ENCODE results near the gene RINL. TPM values are rescaled to one million over a fixed set of nuclear protein-coding genes. Genes with fewer than 3 reads are reported as not detected.

RINL gene
- total RNA-seq, 1 experiment from 2014 or later: 14.5 TPM

DNA sequence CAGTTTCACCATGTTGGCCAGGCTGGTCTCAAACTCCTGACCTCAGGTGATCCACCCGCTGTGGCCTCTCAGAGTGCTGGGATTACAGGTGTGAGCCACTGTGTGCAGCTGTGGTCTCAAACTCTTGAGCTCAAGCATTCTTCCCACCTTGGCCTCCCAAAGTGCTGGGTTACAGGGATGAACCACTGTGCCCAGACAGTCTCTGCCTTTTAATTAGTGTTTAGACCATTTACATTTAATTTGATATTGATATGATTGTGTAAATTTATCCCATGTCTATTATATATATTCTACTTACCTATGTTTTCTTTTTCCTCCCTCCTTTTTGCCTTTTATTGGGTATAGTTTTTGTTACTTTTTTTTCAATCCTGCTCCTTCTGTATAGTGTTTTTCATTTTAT lies 23.6 kb upstream of the RINL start (continued):
- TF ChIP-seq, protein P1, sequence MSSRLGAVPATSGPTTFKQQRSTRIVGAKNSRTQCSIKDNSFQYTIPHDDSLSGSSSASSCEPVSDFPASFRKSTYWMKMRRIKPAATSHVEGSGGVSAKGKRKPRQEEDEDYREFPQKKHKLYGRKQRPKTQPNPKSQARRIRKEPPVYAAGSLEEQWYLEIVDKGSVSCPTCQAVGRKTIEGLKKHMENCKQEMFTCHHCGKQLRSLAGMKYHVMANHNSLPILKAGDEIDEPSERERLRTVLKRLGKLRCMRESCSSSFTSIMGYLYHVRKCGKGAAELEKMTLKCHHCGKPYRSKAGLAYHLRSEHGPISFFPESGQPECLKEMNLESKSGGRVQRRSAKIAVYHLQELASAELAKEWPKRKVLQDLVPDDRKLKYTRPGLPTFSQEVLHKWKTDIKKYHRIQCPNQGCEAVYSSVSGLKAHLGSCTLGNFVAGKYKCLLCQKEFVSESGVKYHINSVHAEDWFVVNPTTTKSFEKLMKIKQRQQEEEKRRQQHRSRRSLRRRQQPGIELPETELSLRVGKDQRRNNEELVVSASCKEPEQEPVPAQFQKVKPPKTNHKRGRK (CRISPR knock-in tag; IDR thresholded peaks at IDR 0.05; ENCODE audit: borderline replicate concordance): no peak

DNA sequence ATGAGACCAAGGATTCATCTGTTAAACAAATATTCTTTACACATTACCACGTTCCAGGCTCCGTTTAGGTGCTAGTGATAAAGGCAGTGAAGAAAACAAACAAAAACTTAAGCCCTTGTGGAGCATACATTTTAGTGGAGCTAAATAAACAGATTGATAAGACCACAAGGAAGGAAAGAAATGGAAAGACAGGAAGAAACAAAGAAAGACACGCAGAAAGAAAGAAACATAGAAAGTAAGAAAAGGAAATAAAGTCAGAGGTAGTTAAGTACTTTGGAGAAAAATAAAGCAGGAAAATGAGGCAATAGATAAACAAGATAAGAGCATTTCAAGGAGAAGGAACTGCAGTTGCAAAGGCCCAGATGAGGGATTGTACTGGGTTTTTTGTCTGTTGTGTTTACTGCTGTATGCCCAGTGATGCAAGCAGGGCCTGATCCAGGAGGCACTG lies 22.7 kb upstream of the RINL start:
- peaks cover 3% of the 10 kb centered on the region for H3K36me3 Mint-ChIP-seq
- ATAC-seq: no peak
- H3K9me3 Mint-ChIP-seq: peaks cover 4% of the 10 kb centered on the region; the same call in 1 of the 2 replicates
- peak overlapping the region; percentile 18 for H3K27ac Mint-ChIP-seq
- peaks cover 23% of the 10 kb centered on the region for H3K27me3 Mint-ChIP-seq (ENCODE audit: low read depth)
- no peak for DNase-seq (ENCODE audit: low spot score)
- H3K4me1 Mint-ChIP-seq: peaks cover 12% of the 10 kb centered on the region
- ChIA-PET CTCF (interaction anchor here (0.6 to 3.0 kb wide), 12 partner anchors 11 to 176 kb away, joined by 3 to 32 read pairs (median 3); partner anchors contain the start of genes CCER2, MRPS12, RINL and SARS2), POLR2A (interaction anchor here (0.6 to 1.4 kb wide), 4 partner anchors 7 to 251 kb away, joined by 4 to 11 read pairs (median 4); no protein-coding TSS in a partner anchor)
- TF ChIP-seq IRF2 (CRISPR knock-in tag; IDR thresholded peaks at IDR 0.05; ENCODE audit: borderline replicate concordance, low read depth) (no peak), HMGXB4 (CRISPR knock-in tag; IDR thresholded peaks at IDR 0.05) (no peak), JAZF1 (CRISPR knock-in tag; IDR thresholded peaks at IDR 0.05) (no peak), ZNF219 (CRISPR knock-in tag; IDR thresholded peaks at IDR 0.05; ENCODE audit: borderline replicate concordance) (no peak), NR1H2 (CRISPR knock-in tag; IDR thresholded peaks at IDR 0.05) (no peak), ZNF263 (CRISPR knock-in tag; IDR thresholded peaks at IDR 0.05; ENCODE audit: low read depth) (no peak), OVOL2 (CRISPR knock-in tag; IDR thresholded peaks at IDR 0.05; ENCODE audit: borderline replicate concordance) (no peak)
- TF ChIP-seq, protein P1 (CRISPR knock-in tag; IDR thresholded peaks at IDR 0.05; ENCODE audit: borderline replicate concordance): no peak
- H3K4me3 Mint-ChIP-seq: peak overlapping the region; percentile 87

- Mint-ChIP-seq H3K4me3 (peak overlapping the region; percentile 87), H3K36me3 (peaks cover under 1% of the 10 kb centered on the region; the same call in 1 of the 2 replicates), H3K4me1 (peaks cover 12% of the 10 kb centered on the region), H3K9me3 (peaks cover 4% of the 10 kb centered on the region; the same call in 1 of the 2 replicates), H3K27ac (peak overlapping the region; percentile 94), H3K27me3 (ENCODE audit: low read depth) (peaks cover 24% of the 10 kb centered on the region)
- ChIA-PET CTCF (interaction anchor here (0.5 to 3.0 kb wide), 17 partner anchors 11 to 497 kb away, joined by 3 to 32 read pairs (median 3); partner anchors contain the start of genes CCER2, FAM98C, MRPS12 and RINL), POLR2A (interaction anchor here (0.6 to 1.4 kb wide), 7 partner anchors 8 to 251 kb away, joined by 3 to 11 read pairs (median 5); partner anchors contain the start of gene CCER2)
- DNase-seq (ENCODE audit: low spot score) (no peak), ATAC-seq (peak; percentile 51; the same call in 1 of the 2 replicates)
- no peak for TF ChIP-seq STAT6 (CRISPR knock-in tag; conservative IDR thresholded peaks at IDR 0.05; ENCODE audit: low read depth)
- TF ChIP-seq ZNF416 (CRISPR knock-in tag; IDR thresholded peaks at IDR 0.05): no peak
- TF ChIP-seq ZBTB21 (CRISPR knock-in tag; IDR thresholded peaks at IDR 0.05; ENCODE audit: borderline replicate concordance): no peak
- TF ChIP-seq KAT7 (CRISPR knock-in tag; IDR thresholded peaks at IDR 0.05; ENCODE audit: borderline replicate concordance): no peak
- no peak for TF ChIP-seq ATF2 (CRISPR knock-in tag; IDR thresholded peaks at IDR 0.05; ENCODE audit: borderline replicate concordance, low read depth)
- TF ChIP-seq, protein P2, sequence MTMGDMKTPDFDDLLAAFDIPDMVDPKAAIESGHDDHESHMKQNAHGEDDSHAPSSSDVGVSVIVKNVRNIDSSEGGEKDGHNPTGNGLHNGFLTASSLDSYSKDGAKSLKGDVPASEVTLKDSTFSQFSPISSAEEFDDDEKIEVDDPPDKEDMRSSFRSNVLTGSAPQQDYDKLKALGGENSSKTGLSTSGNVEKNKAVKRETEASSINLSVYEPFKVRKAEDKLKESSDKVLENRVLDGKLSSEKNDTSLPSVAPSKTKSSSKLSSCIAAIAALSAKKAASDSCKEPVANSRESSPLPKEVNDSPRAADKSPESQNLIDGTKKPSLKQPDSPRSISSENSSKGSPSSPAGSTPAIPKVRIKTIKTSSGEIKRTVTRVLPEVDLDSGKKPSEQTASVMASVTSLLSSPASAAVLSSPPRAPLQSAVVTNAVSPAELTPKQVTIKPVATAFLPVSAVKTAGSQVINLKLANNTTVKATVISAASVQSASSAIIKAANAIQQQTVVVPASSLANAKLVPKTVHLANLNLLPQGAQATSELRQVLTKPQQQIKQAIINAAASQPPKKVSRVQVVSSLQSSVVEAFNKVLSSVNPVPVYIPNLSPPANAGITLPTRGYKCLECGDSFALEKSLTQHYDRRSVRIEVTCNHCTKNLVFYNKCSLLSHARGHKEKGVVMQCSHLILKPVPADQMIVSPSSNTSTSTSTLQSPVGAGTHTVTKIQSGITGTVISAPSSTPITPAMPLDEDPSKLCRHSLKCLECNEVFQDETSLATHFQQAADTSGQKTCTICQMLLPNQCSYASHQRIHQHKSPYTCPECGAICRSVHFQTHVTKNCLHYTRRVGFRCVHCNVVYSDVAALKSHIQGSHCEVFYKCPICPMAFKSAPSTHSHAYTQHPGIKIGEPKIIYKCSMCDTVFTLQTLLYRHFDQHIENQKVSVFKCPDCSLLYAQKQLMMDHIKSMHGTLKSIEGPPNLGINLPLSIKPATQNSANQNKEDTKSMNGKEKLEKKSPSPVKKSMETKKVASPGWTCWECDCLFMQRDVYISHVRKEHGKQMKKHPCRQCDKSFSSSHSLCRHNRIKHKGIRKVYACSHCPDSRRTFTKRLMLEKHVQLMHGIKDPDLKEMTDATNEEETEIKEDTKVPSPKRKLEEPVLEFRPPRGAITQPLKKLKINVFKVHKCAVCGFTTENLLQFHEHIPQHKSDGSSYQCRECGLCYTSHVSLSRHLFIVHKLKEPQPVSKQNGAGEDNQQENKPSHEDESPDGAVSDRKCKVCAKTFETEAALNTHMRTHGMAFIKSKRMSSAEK (CRISPR knock-in tag; IDR thresholded peaks at IDR 0.05; ENCODE audit: borderline replicate concordance): no peak
- no peak for TF ChIP-seq ETV6 (CRISPR knock-in tag; IDR thresholded peaks at IDR 0.05)
- no peak for TF ChIP-seq ZNF396 (CRISPR knock-in tag; IDR thresholded peaks at IDR 0.05; ENCODE audit: borderline replicate concordance)
- no peak for TF ChIP-seq NR2C2 (CRISPR knock-in tag; IDR thresholded peaks at IDR 0.05)
These were observed 22.1 kb upstream of the RINL start for GRCh38 chr19:38900202-38900629.

All from WTC11 (cell line).